Tibial artery (tissue), 4 donors: ENCODE measurements around the gene TMEM45A.

Experiments
- DNase-seq, 2 donors: peaks; one replicate each; pipeline ENCODE4 v3.0.0-alpha.2; 2019
- H3K27ac ChIP-seq, 2 donors: fragments of 200-600 bp; sonication (generic) in 1 of 2; 1 replicate in 1 of 2; 2 replicates in 1 of 2; pipeline ENCODE4 v1.5.1; 2018 to 2019; ENCODE audit warnings: mild to moderate bottlenecking in 1 of 2
- H3K27me3 ChIP-seq, 2 donors: fragments of 200-600 bp; sonication (generic) in 1 of 2; one replicate each; pipeline versions ENCODE4 v1.5.1 to v1.6.0; 2016 to 2019
- H3K36me3 ChIP-seq, 3 donors: fragments of 200-600 bp; sonication (generic) in 2 of 3; one replicate each; pipeline ENCODE4 v1.5.1; 2016 to 2019; ENCODE audit warnings: mild to moderate bottlenecking in 2 of 3
- H3K4me1 ChIP-seq, 4 donors: fragments of 200-600 bp; sonication (generic) in 2 of 4; 1 replicate in 3 of 4; 2 replicates in 1 of 4; pipeline ENCODE4 v1.5.1; 2016 to 2019
- H3K4me3 ChIP-seq, 2 donors: fragments of 200-600 bp; sonication (generic) in 1 of 2; 1 replicate in 1 of 2; 2 replicates in 1 of 2; pipeline ENCODE4 v1.5.1; 2018 to 2019; ENCODE audit warnings: mild to moderate bottlenecking in 2 of 2
- H3K9me3 ChIP-seq, 3 donors: fragments of 200-600 bp; sonication (generic) in 1 of 3; one replicate each; pipeline ENCODE4 v1.5.1; 2016 to 2019
- CTCF ChIP-seq, 2 experiments: fragments of 200-600 bp in 1 of 2; fragments of 450-650 bp in 1 of 2; IDR thresholded peaks; one replicate each; pipeline ENCODE4 v1.5.1; 2017 to 2019; ENCODE audit warnings: antibody characterized with exemption in 2 of 2, mild to moderate bottlenecking in 1 of 2, moderate library complexity in 1 of 2
- intact Hi-C: fragments of 100-400 bp; cut with DNase I; formaldehyde crosslinking; loops from one replicate; pipeline ENCODE4 v1.15.0; 2023; ENCODE audit warnings: low total_unique reads

TMEM45A gene

DNA sequence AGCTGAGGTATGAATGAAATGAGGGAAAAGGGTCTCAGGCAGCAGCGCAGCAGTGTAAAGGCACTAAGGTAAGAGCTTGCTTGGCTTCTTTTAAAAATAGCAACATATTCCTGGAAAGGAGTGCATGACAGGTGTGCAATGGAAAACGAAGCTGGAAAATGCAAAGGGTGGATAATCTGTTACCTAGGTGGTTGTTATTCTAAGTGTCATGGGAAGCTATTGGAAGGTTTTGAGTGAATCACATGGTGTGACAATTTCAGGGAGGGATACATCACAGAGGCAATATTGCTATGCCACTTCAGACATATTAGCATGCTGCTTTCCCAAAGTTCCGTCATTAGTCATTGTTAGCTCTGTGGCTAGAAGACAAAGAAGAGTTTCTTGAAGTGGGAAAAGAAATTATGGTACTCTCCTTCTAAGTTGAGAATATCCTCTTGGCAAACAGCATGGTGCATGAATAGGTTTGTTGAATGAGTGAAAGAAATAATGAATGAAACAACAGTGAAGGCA is 28.7 kb upstream of the TMEM45A start:
- no peak overlapping the region for H3K4me3 ChIP-seq
- no peaks in the 10 kb centered on the region for H3K36me3 ChIP-seq
- no peaks in the 10 kb centered on the region for H3K27me3 ChIP-seq
- no peaks in the 10 kb centered on the region for H3K4me1 ChIP-seq
- no peak overlapping the region for H3K27ac ChIP-seq
- intact Hi-C loops: loop anchor here (5.0 to 10.0 kb wide), 2 partner anchors 124 to 149 kb away; no protein-coding TSS in a partner anchor
- TF ChIP-seq CTCF (IDR thresholded peaks at IDR 0.05): no peak
- DNase-seq: no peak
- no peaks in the 10 kb centered on the region for H3K9me3 ChIP-seq

GRCh38 chr3:100465892-100466777 is 26.3 kb upstream of the TMEM45A start:
- no peak for DNase-seq
- H3K27me3 ChIP-seq: no peaks in the 10 kb centered on the region

DNA sequence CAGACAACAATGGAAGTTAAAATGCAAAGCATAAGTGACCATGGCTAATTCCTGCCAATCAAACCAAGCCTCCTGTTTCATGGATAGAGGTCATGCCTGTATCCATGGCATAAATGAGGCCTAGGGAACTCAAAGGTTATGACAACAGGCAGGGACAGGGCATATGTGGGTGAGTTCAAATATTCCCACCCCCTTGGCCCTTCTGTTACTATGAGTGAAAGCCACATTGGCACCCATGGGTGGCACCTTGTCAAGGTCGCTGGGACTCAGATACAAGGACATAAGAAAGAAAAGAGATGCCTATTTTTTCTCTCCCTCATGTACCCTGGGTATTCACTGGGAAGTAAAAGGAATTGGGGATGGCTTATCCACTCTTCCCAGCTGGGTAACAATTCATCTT is 25.3 kb upstream of the TMEM45A start:
- no peaks in the 10 kb centered on the region for H3K36me3 ChIP-seq
- no peaks in the 10 kb centered on the region for H3K4me1 ChIP-seq
- TF ChIP-seq CTCF (IDR thresholded peaks at IDR 0.05): no peak
- no peaks in the 10 kb centered on the region for H3K27me3 ChIP-seq
- no peak overlapping the region for H3K4me3 ChIP-seq
- no peak for DNase-seq
- intact Hi-C loops: loop anchor here (10.0 kb wide), 1 partner anchor 152 kb away; no protein-coding TSS in a partner anchor
- H3K27ac ChIP-seq: no peak overlapping the region
- H3K9me3 ChIP-seq: no peaks in the 10 kb centered on the region

More at GRCh38 chr3:100465892-100466777, 26.3 kb upstream of the TMEM45A start:
- Histone ChIP-seq H3K36me3 (no peaks in the 10 kb centered on the region), H3K4me3 (no peak overlapping the region), H3K27ac (no peak overlapping the region), H3K4me1 (no peaks in the 10 kb centered on the region), H3K9me3 (no peaks in the 10 kb centered on the region)
- intact Hi-C loops: loop anchor here (10.0 kb wide), 1 partner anchor 151 kb away; no protein-coding TSS in a partner anchor
- TF ChIP-seq CTCF (IDR thresholded peaks at IDR 0.05): no peak

- no peaks in the 10 kb centered on the region for H3K4me1 ChIP-seq
- TF ChIP-seq CTCF (IDR thresholded peaks at IDR 0.05): no peak
- H3K27me3 ChIP-seq: no peaks in the 10 kb centered on the region
- DNase-seq: no peak
- no peaks in the 10 kb centered on the region for H3K9me3 ChIP-seq
- no peak overlapping the region for H3K4me3 ChIP-seq
- H3K36me3 ChIP-seq: no peaks in the 10 kb centered on the region
- intact Hi-C loops: loop anchor here (10.0 kb wide), 1 partner anchor 154 kb away; no protein-coding TSS in a partner anchor
- no peak overlapping the region for H3K27ac ChIP-seq
These were observed 23.7 kb upstream of the TMEM45A start for GRCh38 chr3:100468676-100469075.

GRCh38 chr3:100470951-100471350 is 21.5 kb upstream of the TMEM45A start:
- intact Hi-C loops: no loop called here
- no peak for TF ChIP-seq CTCF (IDR thresholded peaks at IDR 0.05)
- Histone ChIP-seq H3K27ac (no peak overlapping the region), H3K27me3 (no peaks in the 10 kb centered on the region), H3K4me3 (no peak overlapping the region), H3K9me3 (no peaks in the 10 kb centered on the region), H3K4me1 (no peaks in the 10 kb centered on the region), H3K36me3 (no peaks in the 10 kb centered on the region)
- DNase-seq: no peak
